IMR-90 (cell line): Measurements from ENCODE around the gene CRACDL. TPM values are rescaled to one million over a fixed set of nuclear protein-coding genes. Genes with fewer than 3 reads are reported as not detected.

Source experiments
- ATAC-seq: fragments of 200-7000 bp; cut with Tn5 transposase; 2 replicates; pipeline ENCODE4 v1.9.1; 2020; ENCODE audit warnings: low read depth, mild to moderate bottlenecking, moderate library complexity
- BruUV-seq: library from RNA; stranded (reverse); fragments of 400-500 nt; replicated peaks from 2 replicates; lab custom pipeline; 2021; lab: Mats Ljungman, UMichigan
- CTCF ChIA-PET: fragments of 300-600 bp; formaldehyde crosslinking; extraction: SDS; loops from one replicate; lab custom pipeline; 2021; ENCODE audit warnings: antibody characterized with exemption; lab: Yijun Ruan, JAX
- POLR2A ChIA-PET: fragments of 300-600 bp; sonication (Branson Sonifier 250); formaldehyde crosslinking; loops from one replicate; lab custom pipeline; 2022; ENCODE audit warnings: antibody characterized with exemption; ENCODE audit not compliant: unreplicated experiment; lab: Charles Lee
- DNase-seq: peaks from one replicate; pipeline ENCODE4 v3.0.0; 2013
- H2AFZ ChIP-seq: replicated peaks from 2 replicates; pipeline ENCODE3; 2013; ENCODE audit warnings: low read length, mild to moderate bottlenecking; ENCODE audit not compliant: poor library complexity
- H2AK5ac ChIP-seq: 2 replicates; pipeline ENCODE4 v1.6.1; 2013; ENCODE audit warnings: low read depth, low read length, inconsistent platforms
- H2AK9ac ChIP-seq: replicated peaks from 2 replicates; pipeline ENCODE3; 2013; ENCODE audit warnings: mild to moderate bottlenecking, low read depth, low read length, moderate library complexity; ENCODE audit not compliant: poor library complexity
- H2BK120ac ChIP-seq: 2 replicates; pipeline ENCODE4 v1.6.1; 2013; ENCODE audit warnings: low read depth, low read length, inconsistent platforms
- H2BK15ac ChIP-seq: 3 replicates; pipeline ENCODE4 v1.6.1; 2013; ENCODE audit warnings: low read depth, low read length, inconsistent platforms
- H2BK20ac ChIP-seq: 2 replicates; pipeline ENCODE4 v1.6.1; 2013; ENCODE audit warnings: low read depth, mild to moderate bottlenecking, inconsistent platforms, low read length, moderate library complexity
- H2BK5ac ChIP-seq: 2 replicates; pipeline ENCODE4 v1.6.1; 2013; ENCODE audit warnings: mild to moderate bottlenecking, low read depth, low read length, inconsistent platforms; ENCODE audit not compliant: poor library complexity, severe bottlenecking
- H3K14ac ChIP-seq: replicated peaks from 2 replicates; pipeline ENCODE4 v1.6.1; 2013; ENCODE audit warnings: low read depth, low read length, inconsistent platforms
- H3K18ac ChIP-seq: 2 replicates; pipeline ENCODE4 v1.6.1; 2013; ENCODE audit warnings: low read depth, low read length, control low read depth
- H3K23ac ChIP-seq: 2 replicates; pipeline ENCODE4 v1.6.1; 2013; ENCODE audit warnings: low read depth, low read length, inconsistent platforms
- H3K27ac ChIP-seq: 2 replicates; pipeline ENCODE4 v1.5.1; 2013; ENCODE audit warnings: mild to moderate bottlenecking, control low read depth, low read length; ENCODE audit not compliant: insufficient read depth
- H3K27me3 ChIP-seq: 2 replicates; pipeline ENCODE4 v1.6.1; 2013; ENCODE audit warnings: low read length; ENCODE audit not compliant: control insufficient read depth, insufficient read depth
- H3K36me3 ChIP-seq: 2 replicates; pipeline ENCODE4 v1.6.1; 2013; ENCODE audit warnings: low read length, mixed read lengths; ENCODE audit not compliant: control insufficient read depth, insufficient read depth
- H3K4ac ChIP-seq: 2 replicates; pipeline ENCODE4 v1.6.1; 2013; ENCODE audit warnings: low read depth, low read length, inconsistent platforms
- H3K4me1 ChIP-seq: 2 replicates; pipeline ENCODE4 v1.6.1; 2013; ENCODE audit warnings: low read length, mixed read lengths; ENCODE audit not compliant: control insufficient read depth, insufficient read depth
- H3K4me2 ChIP-seq: 2 replicates; pipeline ENCODE4 v1.6.1; 2013; ENCODE audit warnings: low read depth, mild to moderate bottlenecking, control low read depth, low read length, moderate library complexity
- H3K4me3 ChIP-seq: 2 replicates; pipeline ENCODE4 v1.5.1; 2013; ENCODE audit warnings: low read depth, mild to moderate bottlenecking, control low read depth, low read length, moderate library complexity; ENCODE audit not compliant: insufficient read depth
- H3K56ac ChIP-seq: 2 replicates; pipeline ENCODE4 v1.6.1; 2013; ENCODE audit warnings: low read length, inconsistent platforms; ENCODE audit not compliant: insufficient read depth; ENCODE audit errors: extremely low read depth
- H3K79me1 ChIP-seq, 2 experiments: 2 replicates each; pipeline ENCODE4 v1.6.1; 2013; ENCODE audit warnings: low read length in 2 of 2, inconsistent platforms in 1 of 2, low read depth in 1 of 2
- H3K9ac ChIP-seq: 2 replicates; pipeline ENCODE4 v1.6.1; 2013; ENCODE audit warnings: low read depth, low read length, control low read depth
- H3K9me1 ChIP-seq: 2 replicates; pipeline ENCODE4 v1.6.1; 2013; ENCODE audit warnings: low read length, inconsistent platforms; ENCODE audit not compliant: insufficient read depth
- H3K9me3 ChIP-seq: 2 replicates; pipeline ENCODE4 v1.6.1; 2013; ENCODE audit warnings: low read length; ENCODE audit not compliant: control insufficient read depth, insufficient read depth
- H4K20me1 ChIP-seq: 2 replicates; pipeline ENCODE4 v1.6.1; 2013; ENCODE audit warnings: low read length, inconsistent platforms; ENCODE audit not compliant: insufficient read depth
- H4K5ac ChIP-seq: 2 replicates; pipeline ENCODE4 v1.6.1; 2013; ENCODE audit warnings: mild to moderate bottlenecking, low read depth, low read length, control low read depth
- H4K8ac ChIP-seq, 2 experiments: 2 replicates each; pipeline ENCODE4 v1.6.1; 2013; ENCODE audit warnings: low read depth in 2 of 2, low read length in 2 of 2, control low read depth in 1 of 2, inconsistent platforms in 1 of 2
- H4K91ac ChIP-seq: 2 replicates; pipeline ENCODE4 v1.6.1; 2013; ENCODE audit warnings: low read depth, low read length, inconsistent platforms; ENCODE audit not compliant: insufficient read depth
- BHLHE40 ChIP-seq: fragments of 150-350 bp; IDR thresholded peaks from 2 replicates; pipeline ENCODE4 v1.6.1; 2016; ENCODE audit warnings: mild to moderate bottlenecking, low read depth, low read length
- CHD1 ChIP-seq: IDR thresholded peaks from 2 replicates; pipeline ENCODE4 v1.6.1; 2012; ENCODE audit warnings: low read depth, low read length, improper control_type of control experiment
- FOS ChIP-seq: fragments of 150-350 bp; IDR thresholded peaks from 2 replicates; pipeline ENCODE4 v1.6.1; 2016; ENCODE audit warnings: low read depth, low read length
- MAFK ChIP-seq: IDR thresholded peaks from 2 replicates; pipeline ENCODE4 v1.6.1; 2012; ENCODE audit warnings: low read depth, low read length, improper control_type of control experiment
- MAZ ChIP-seq: IDR thresholded peaks from 2 replicates; pipeline ENCODE4 v1.6.1; 2012; ENCODE audit warnings: low read depth, mild to moderate bottlenecking, low read length, improper control_type of control experiment, moderate library complexity, borderline replicate concordance
- NFE2L2 ChIP-seq: fragments of 150-350 bp; IDR thresholded peaks from 2 replicates; pipeline ENCODE4 v1.6.1; 2016; ENCODE audit warnings: low read depth, mild to moderate bottlenecking, low read length
- RFX5 ChIP-seq: IDR thresholded peaks from 2 replicates; pipeline ENCODE4 v1.8.0; 2012; ENCODE audit warnings: low read depth, mild to moderate bottlenecking, low read length, moderate library complexity
- USF2 ChIP-seq: fragments of 150-350 bp; IDR thresholded peaks from 2 replicates; pipeline ENCODE4 v1.6.1; 2017; ENCODE audit warnings: mild to moderate bottlenecking, antibody characterized with exemption, low read length, low read depth
- WGBS, 2 experiments: methylation state at CpG; one replicate each; pipeline versions ENCODE4 v1.1.5 to v1.1.7; 2013; ENCODE audit warnings: missing lambda C conversion rate in 2 of 2; ENCODE audit not compliant: insufficient read length in 1 of 2; ENCODE audit errors: extremely low coverage in 2 of 2; 5-methylcytosine and 5-hydroxymethylcytosine counted together
- dilution Hi-C: fragments of 300-500 bp; cut with HindIII; formaldehyde crosslinking; loops from one replicate; pipeline ENCODE4 v1.14.3; 2018; ENCODE audit warnings: low sequenced_read_pairs; ENCODE audit not compliant: unreplicated experiment
- in situ Hi-C: fragments of 300-500 bp; cut with MboI; formaldehyde crosslinking; loops from 3 replicates; pipeline ENCODE4 v1.14.3; 2019; ENCODE audit warnings: low sequenced_read_pairs, inconsistent platforms, mixed read lengths
- intact Hi-C: fragments of 100-400 bp; cut with micrococcal nuclease; formaldehyde crosslinking; loops from 2 replicates; pipeline ENCODE4 v1.10.0; 2022
- polyA plus RNA-seq, 3 experiments: library from polyadenylated mRNA; depleted of rRNA; stranded (reverse); fragments of >200 nt; gene quantifications; 2 replicates each; pipeline ENCODE4 v1.2.3, GENCODE V29; 2012; ENCODE audit warnings: low replicate concordance in 1 of 3
- total RNA-seq: library from RNA; depleted of rRNA; stranded (reverse); fragments of >200 nt; gene quantifications from 2 replicates; pipeline ENCODE4 v1.2.3, GENCODE V29; 2012

The CRACDL gene
- total and polyA plus RNA-seq, 2 of the 4 experiments (the other 2 are of a cell fraction) = not detected

DNA sequence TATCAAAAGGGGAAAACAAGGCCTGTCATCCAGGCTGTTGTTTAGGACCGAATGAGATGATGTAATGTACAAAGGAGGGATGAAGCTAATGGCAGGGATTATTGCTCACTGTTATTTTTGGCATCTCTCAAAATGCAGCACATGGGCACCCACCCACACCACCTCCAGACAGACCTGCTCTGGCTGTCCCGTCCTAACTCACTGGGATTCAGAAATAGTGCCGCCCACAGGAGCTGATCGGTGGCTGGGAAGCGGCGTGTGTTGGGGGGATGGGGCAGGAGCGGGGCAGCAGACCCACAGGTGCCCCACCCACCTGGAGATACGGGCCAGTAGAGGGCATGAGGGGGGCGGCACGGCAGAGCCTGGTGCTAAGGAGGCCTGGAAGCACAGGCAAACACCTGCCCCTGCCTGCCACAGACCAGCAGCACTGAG is 52.2 kb downstream of the CRACDL start:
- Histone ChIP-seq H2BK5ac (no peak overlapping the region), H2BK20ac (no peak overlapping the region), H3K27me3 (no peaks in the 10 kb centered on the region; the same call in 1 of the 2 replicates), H4K91ac (no peak overlapping the region), H3K27ac (no peak overlapping the region), H4K20me1 (no peaks in the 10 kb centered on the region; the same call in 1 of the 2 replicates), H3K4me2 (no peak overlapping the region), H3K36me3 (no peaks in the 10 kb centered on the region), H2BK120ac (no peak overlapping the region), H2AK5ac (no peak overlapping the region), H3K23ac (no peak overlapping the region), H4K8ac (no peak overlapping the region), H2BK15ac (no peak overlapping the region), H3K9me1 (no peaks in the 10 kb centered on the region), H3K4ac (no peak overlapping the region), H4K5ac (no peak overlapping the region), H2AFZ (no peak overlapping the region), H3K14ac (no peak overlapping the region), H3K18ac (no peak overlapping the region), H3K9ac (no peak overlapping the region), H3K4me1 (no peaks in the 10 kb centered on the region), H3K56ac (no peak overlapping the region), H2AK9ac (no peak overlapping the region), H3K79me1 (no peaks in the 10 kb centered on the region), H3K4me3 (no peak overlapping the region), H3K9me3 (0 out of 2 replicates have a peak, but pooled peaks cover 4% of the 10 kb centered on the region)
- in situ Hi-C loops (no loop called here), dilution Hi-C loops (no loop called here), intact Hi-C loops (no loop called here)
- DNase-seq (no peak), ATAC-seq (no peak)
- WGBS, 2 experiments = no CpG with 5 or more reads among the region's 10 CpGs
- no TSS peak for BruUV-seq
- ChIA-PET POLR2A (no interaction called here), CTCF (no interaction called here)
- TF ChIP-seq CHD1 = no peak
- TF ChIP-seq BHLHE40 = no peak
- TF ChIP-seq RFX5 = no peak
- TF ChIP-seq NFE2L2 = no peak
- no peak for TF ChIP-seq USF2
- no peak for TF ChIP-seq FOS
- no peak for TF ChIP-seq MAFK
- no peak for TF ChIP-seq MAZ
